GM23338 (cell line): ENCODE data around the gene NRF1. TPM values are rescaled to one million over a fixed set of nuclear protein-coding genes. Genes with fewer than 3 reads are reported as not detected.

Source experiments
- ATAC-seq: fragments of 200-7000 bp; cut with Tn5 transposase; 3 replicates; pipeline ENCODE4 v1.9.1; 2020
- DNase-seq: peaks from one replicate; pipeline ENCODE4 v3.0.0-alpha.2; 2015; ENCODE audit warnings: low spot score
- H2AFZ ChIP-seq: fragments of 200-600 bp; sonication (generic); 2 replicates; pipeline ENCODE4 v1.8.0; 2016; ENCODE audit warnings: antibody characterized with exemption, mild to moderate bottlenecking, moderate library complexity
- H3F3A ChIP-seq: fragments of 200-600 bp; sonication (generic); replicated peaks from 2 replicates; pipeline ENCODE4 v1.8.0; 2017; ENCODE audit warnings: antibody characterized with exemption, mixed run types, low read depth
- H3K27ac ChIP-seq: fragments of 200-600 bp; sonication (generic); 2 replicates; pipeline ENCODE4 v1.6.1; 2016; ENCODE audit warnings: low read depth
- H3K27me3 ChIP-seq: fragments of 200-600 bp; sonication (generic); 2 replicates; pipeline ENCODE4 v1.8.0; 2016; ENCODE audit warnings: mild to moderate bottlenecking, mixed run types, moderate library complexity; ENCODE audit not compliant: insufficient read depth
- H3K36me3 ChIP-seq: fragments of 200-600 bp; sonication (generic); 2 replicates; pipeline ENCODE4 v1.8.0; 2016; ENCODE audit warnings: mild to moderate bottlenecking; ENCODE audit not compliant: insufficient read depth
- H3K4me1 ChIP-seq: fragments of 200-600 bp; sonication (generic); 2 replicates; pipeline ENCODE4 v1.8.0; 2016; ENCODE audit warnings: mild to moderate bottlenecking, moderate library complexity; ENCODE audit not compliant: insufficient read depth
- H3K4me2 ChIP-seq: fragments of 200-600 bp; sonication (generic); 2 replicates; pipeline ENCODE4 v1.7.1; 2017; ENCODE audit warnings: mixed run types
- H3K4me3 ChIP-seq: fragments of 200-600 bp; sonication (generic); 2 replicates; pipeline ENCODE4 v1.6.1; 2016; ENCODE audit warnings: mixed run types
- H3K79me2 ChIP-seq: fragments of 200-600 bp; sonication (generic); replicated peaks from 2 replicates; pipeline ENCODE4 v1.8.0; 2017; ENCODE audit warnings: mild to moderate bottlenecking; ENCODE audit not compliant: insufficient read depth
- H3K9me2 ChIP-seq: fragments of 200-600 bp; sonication (generic); 2 replicates; pipeline ENCODE4 v1.8.0; 2017; ENCODE audit not compliant: insufficient read depth
- H4K20me1 ChIP-seq: fragments of 200-600 bp; sonication (generic); replicated peaks from 2 replicates; pipeline ENCODE4 v1.8.0; 2017; ENCODE audit warnings: mild to moderate bottlenecking; ENCODE audit not compliant: insufficient read depth
- H3K27ac Mint-ChIP-seq: 2 replicates; pipeline ENCODE4 v1.8.0; 2020; ENCODE audit warnings: inconsistent platforms, mild to moderate bottlenecking, moderate library complexity, mixed read lengths
- H3K27me3 Mint-ChIP-seq: 3 replicates; pipeline ENCODE4 v1.8.0; 2022; ENCODE audit warnings: low read depth, mild to moderate bottlenecking, moderate library complexity, mixed read lengths, inconsistent platforms; ENCODE audit not compliant: insufficient read depth, poor library complexity
- H3K36me3 Mint-ChIP-seq: 3 replicates; pipeline ENCODE4 v1.8.0; 2021; ENCODE audit warnings: low read depth, mild to moderate bottlenecking, inconsistent platforms, moderate library complexity, mixed read lengths
- H3K4me1 Mint-ChIP-seq: 3 replicates; pipeline ENCODE4 v1.8.0; 2020; ENCODE audit warnings: mild to moderate bottlenecking, inconsistent platforms, mixed read lengths
- H3K4me3 Mint-ChIP-seq: 3 replicates; pipeline ENCODE4 v1.8.0; 2021; ENCODE audit warnings: moderate library complexity, mild to moderate bottlenecking, inconsistent platforms, mixed read lengths
- H3K9me3 Mint-ChIP-seq: 3 replicates; pipeline ENCODE4 v1.8.0; 2020; ENCODE audit warnings: moderate library complexity, mild to moderate bottlenecking, inconsistent platforms, mixed read lengths
- CREB1 ChIP-seq: fragments of 250-450 bp; sonication (Bioruptor Pico); IDR thresholded peaks from 2 replicates; pipeline ENCODE4 v1.5.0; 2020; ENCODE audit warnings: low read depth, mild to moderate bottlenecking, moderate library complexity
- CTCF ChIP-seq, 2 experiments: fragments of 200-600 bp in 1 of 2; sonication (generic) in 1 of 2; conservative IDR thresholded peaks; 2 replicates each; pipeline versions ENCODE4 v1.5.1 to v1.6.1; 2016 to 2017; ENCODE audit warnings: antibody characterized with exemption in 2 of 2, low read depth in 2 of 2, mild to moderate bottlenecking in 2 of 2, moderate library complexity in 1 of 2
- EZH2 ChIP-seq: fragments of 200-600 bp; sonication (generic); IDR thresholded peaks from one replicate; pipeline ENCODE4 v1.8.0; 2017; ENCODE audit warnings: antibody characterized with exemption, mild to moderate bottlenecking, low read depth; ENCODE audit not compliant: unreplicated experiment
- JUNB ChIP-seq: IDR thresholded peaks from one replicate; pipeline ENCODE4 v1.6.1; 2016; ENCODE audit warnings: antibody characterized with exemption; ENCODE audit not compliant: unreplicated experiment
- NANOG ChIP-seq: IDR thresholded peaks from 2 replicates; pipeline ENCODE4 v1.6.1; 2016; ENCODE audit warnings: antibody characterized with exemption, borderline replicate concordance
- STAT1 ChIP-seq: IDR thresholded peaks from one replicate; pipeline ENCODE4 v1.6.1; 2016; ENCODE audit warnings: antibody characterized with exemption; ENCODE audit not compliant: unreplicated experiment
- ZNF114 ChIP-seq: fragments of 250-450 bp; sonication (Bioruptor Pico); IDR thresholded peaks from 2 replicates; pipeline ENCODE4 v1.5.0; 2020; ENCODE audit warnings: mild to moderate bottlenecking, moderate library complexity
- ZNF331 ChIP-seq: fragments of 250-450 bp; sonication (Bioruptor Pico); IDR thresholded peaks from 2 replicates; pipeline ENCODE4 v1.5.0; 2020; ENCODE audit warnings: low read depth, mild to moderate bottlenecking, moderate library complexity
- ZNF462 ChIP-seq: fragments of 250-450 bp; sonication (Bioruptor Pico); IDR thresholded peaks from 2 replicates; pipeline ENCODE4 v1.5.0; 2020; ENCODE audit warnings: mild to moderate bottlenecking, moderate library complexity
- polyA plus RNA-seq: library from polyadenylated mRNA; unstranded; fragments of >200 nt; fragmentation: Nextera tagmentation; extraction: Ambion mirVana; gene quantifications from 2 replicates; pipeline ENCODE4 v1.2.1, GENCODE V29; 2016
- total RNA-seq: library from RNA; depleted of rRNA; stranded (reverse); fragments of >200 nt; shearing (Covaris generic); gene quantifications from 2 replicates; pipeline ENCODE4 v1.2.3, GENCODE V29; 2014
- TF ChIP-seq, protein P1 (sequence below): IDR thresholded peaks from one replicate; pipeline ENCODE4 v1.6.1; 2018; ENCODE audit warnings: antibody characterized with exemption; ENCODE audit not compliant: unreplicated experiment
- TF ChIP-seq, protein P2 (sequence below): IDR thresholded peaks from 2 replicates; pipeline ENCODE4 v1.6.1; 2016; ENCODE audit warnings: antibody characterized with exemption

The NRF1 gene
- total and polyA plus RNA-seq, 2 experiments from 2014 or later, result 5.3 to 24.6 TPM

- no peak for TF ChIP-seq ZNF462 (CRISPR knock-in tag)
Observed at GRCh38 chr7:129784437-129784782, 172.9 kb downstream of the NRF1 start (continued).

DNA sequence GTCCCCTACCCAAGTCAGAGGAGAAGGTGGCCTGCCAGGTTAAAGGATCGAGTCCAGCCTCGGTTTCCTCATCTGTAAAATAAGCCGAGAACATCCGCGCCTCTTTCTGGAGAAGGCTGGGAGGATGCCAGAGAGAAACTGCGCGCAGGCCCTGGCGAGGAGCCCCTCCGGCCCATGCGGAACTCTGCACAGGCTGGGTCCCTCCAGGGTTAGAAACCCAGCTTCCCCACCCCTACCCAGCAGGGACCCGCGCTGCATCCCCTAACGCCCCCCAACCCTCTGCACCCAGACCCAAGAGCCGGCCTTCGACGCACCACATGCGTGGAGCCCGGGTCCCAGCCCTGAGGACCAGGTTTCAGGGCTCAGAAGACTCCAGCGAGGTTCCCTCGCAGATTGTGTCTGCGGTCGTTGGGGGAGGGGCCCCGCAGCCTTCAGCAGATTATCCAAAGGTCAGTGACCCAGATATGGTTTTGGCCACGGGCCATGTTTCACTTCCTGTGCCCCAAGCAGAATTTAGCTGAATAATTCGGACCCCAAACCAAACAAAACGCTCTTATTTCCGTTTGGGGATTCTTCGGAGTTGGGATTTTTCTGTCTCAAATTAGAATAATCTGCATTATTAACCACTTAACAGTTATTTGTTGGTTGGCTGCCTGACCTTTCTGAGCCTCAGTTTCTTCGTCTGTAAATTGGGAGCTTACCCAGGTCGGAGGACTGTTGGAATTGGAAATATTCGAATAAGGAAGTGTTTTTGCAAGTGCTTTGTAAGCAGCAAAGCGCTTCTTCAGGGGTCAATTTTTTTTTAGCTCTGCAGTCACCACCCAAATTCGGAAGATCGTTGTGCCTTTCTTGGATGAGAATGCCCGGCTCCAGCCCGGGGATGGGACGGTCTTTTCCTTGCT lies 173.5 kb downstream of the NRF1 start:
- H3K36me3 Mint-ChIP-seq, result no peaks in the 10 kb centered on the region; the same call in 2 of the 3 replicates
- H3K4me3 Mint-ChIP-seq, result peak overlapping the region; percentile 64
- TF ChIP-seq CTCF (conservative IDR thresholded peaks at IDR 0.05; ENCODE audit: low read depth in 2 of 2), result no peak
- no peak for TF ChIP-seq ZNF114 (CRISPR knock-in tag)
- TF ChIP-seq, protein P1, sequence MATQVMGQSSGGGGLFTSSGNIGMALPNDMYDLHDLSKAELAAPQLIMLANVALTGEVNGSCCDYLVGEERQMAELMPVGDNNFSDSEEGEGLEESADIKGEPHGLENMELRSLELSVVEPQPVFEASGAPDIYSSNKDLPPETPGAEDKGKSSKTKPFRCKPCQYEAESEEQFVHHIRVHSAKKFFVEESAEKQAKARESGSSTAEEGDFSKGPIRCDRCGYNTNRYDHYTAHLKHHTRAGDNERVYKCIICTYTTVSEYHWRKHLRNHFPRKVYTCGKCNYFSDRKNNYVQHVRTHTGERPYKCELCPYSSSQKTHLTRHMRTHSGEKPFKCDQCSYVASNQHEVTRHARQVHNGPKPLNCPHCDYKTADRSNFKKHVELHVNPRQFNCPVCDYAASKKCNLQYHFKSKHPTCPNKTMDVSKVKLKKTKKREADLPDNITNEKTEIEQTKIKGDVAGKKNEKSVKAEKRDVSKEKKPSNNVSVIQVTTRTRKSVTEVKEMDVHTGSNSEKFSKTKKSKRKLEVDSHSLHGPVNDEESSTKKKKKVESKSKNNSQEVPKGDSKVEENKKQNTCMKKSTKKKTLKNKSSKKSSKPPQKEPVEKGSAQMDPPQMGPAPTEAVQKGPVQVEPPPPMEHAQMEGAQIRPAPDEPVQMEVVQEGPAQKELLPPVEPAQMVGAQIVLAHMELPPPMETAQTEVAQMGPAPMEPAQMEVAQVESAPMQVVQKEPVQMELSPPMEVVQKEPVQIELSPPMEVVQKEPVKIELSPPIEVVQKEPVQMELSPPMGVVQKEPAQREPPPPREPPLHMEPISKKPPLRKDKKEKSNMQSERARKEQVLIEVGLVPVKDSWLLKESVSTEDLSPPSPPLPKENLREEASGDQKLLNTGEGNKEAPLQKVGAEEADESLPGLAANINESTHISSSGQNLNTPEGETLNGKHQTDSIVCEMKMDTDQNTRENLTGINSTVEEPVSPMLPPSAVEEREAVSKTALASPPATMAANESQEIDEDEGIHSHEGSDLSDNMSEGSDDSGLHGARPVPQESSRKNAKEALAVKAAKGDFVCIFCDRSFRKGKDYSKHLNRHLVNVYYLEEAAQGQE, result no peak
- TF ChIP-seq, protein P2, sequence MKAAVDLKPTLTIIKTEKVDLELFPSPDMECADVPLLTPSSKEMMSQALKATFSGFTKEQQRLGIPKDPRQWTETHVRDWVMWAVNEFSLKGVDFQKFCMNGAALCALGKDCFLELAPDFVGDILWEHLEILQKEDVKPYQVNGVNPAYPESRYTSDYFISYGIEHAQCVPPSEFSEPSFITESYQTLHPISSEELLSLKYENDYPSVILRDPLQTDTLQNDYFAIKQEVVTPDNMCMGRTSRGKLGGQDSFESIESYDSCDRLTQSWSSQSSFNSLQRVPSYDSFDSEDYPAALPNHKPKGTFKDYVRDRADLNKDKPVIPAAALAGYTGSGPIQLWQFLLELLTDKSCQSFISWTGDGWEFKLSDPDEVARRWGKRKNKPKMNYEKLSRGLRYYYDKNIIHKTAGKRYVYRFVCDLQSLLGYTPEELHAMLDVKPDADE, result no peak; the same call in 1 of the 2 replicates
- peak; percentile 75 for TF ChIP-seq EZH2
- TF ChIP-seq NANOG, result no peak
- no peak for TF ChIP-seq ZNF331
- no peak for TF ChIP-seq JUNB
- TF ChIP-seq STAT1, result no peak
- no peak for TF ChIP-seq CREB1 (CRISPR knock-in tag)

More for the DNA sequence above, 173.5 kb downstream of the NRF1 start:
- Mint-ChIP-seq H3K27ac (no peak overlapping the region), H3K4me1 (peaks cover 46% of the 10 kb centered on the region), H3K27me3 (peaks cover 93% of the 10 kb centered on the region), H3K9me3 (peaks cover 5% of the 10 kb centered on the region; the same call in 2 of the 3 replicates)
- DNase-seq (peak; percentile 63), ATAC-seq (no peak)
- Histone ChIP-seq H3K4me1 (peaks cover 44% of the 10 kb centered on the region), H3K27me3 (peaks cover 92% of the 10 kb centered on the region), H2AFZ (peak overlapping the region; percentile 14; the same call in 1 of the 2 replicates), H4K20me1 (peaks cover 11% of the 10 kb centered on the region), H3K79me2 (no peaks in the 10 kb centered on the region), H3K4me2 (peak overlapping the region; percentile 78), H3K27ac (no peak overlapping the region), H3K9me2 (no peaks in the 10 kb centered on the region), H3F3A (peaks cover 51% of the 10 kb centered on the region), H3K4me3 (peak overlapping the region; percentile 56), H3K36me3 (no peaks in the 10 kb centered on the region; the same call in 1 of the 2 replicates)
